GM23338 (cell line): ENCODE measurements around the gene EPHA6.

ENCODE experiments used
- CREB1 ChIP-seq: fragments of 250-450 bp; sonication (Bioruptor Pico); IDR thresholded peaks from 2 replicates; pipeline ENCODE4 v1.5.0; 2020; ENCODE audit warnings: low read depth, mild to moderate bottlenecking, moderate library complexity
- EZH2 ChIP-seq: fragments of 200-600 bp; sonication (generic); IDR thresholded peaks from one replicate; pipeline ENCODE4 v1.8.0; 2017; ENCODE audit warnings: antibody characterized with exemption, mild to moderate bottlenecking, low read depth; ENCODE audit not compliant: unreplicated experiment
- TF ChIP-seq, protein P1 (sequence below), 2 experiments: fragments of 200-600 bp in 1 of 2; sonication (generic) in 1 of 2; conservative IDR thresholded peaks; 2 replicates each; pipeline versions ENCODE4 v1.5.1 to v1.6.1; 2016 to 2017; ENCODE audit warnings: antibody characterized with exemption in 2 of 2, low read depth in 2 of 2, mild to moderate bottlenecking in 2 of 2, moderate library complexity in 1 of 2

DNA sequence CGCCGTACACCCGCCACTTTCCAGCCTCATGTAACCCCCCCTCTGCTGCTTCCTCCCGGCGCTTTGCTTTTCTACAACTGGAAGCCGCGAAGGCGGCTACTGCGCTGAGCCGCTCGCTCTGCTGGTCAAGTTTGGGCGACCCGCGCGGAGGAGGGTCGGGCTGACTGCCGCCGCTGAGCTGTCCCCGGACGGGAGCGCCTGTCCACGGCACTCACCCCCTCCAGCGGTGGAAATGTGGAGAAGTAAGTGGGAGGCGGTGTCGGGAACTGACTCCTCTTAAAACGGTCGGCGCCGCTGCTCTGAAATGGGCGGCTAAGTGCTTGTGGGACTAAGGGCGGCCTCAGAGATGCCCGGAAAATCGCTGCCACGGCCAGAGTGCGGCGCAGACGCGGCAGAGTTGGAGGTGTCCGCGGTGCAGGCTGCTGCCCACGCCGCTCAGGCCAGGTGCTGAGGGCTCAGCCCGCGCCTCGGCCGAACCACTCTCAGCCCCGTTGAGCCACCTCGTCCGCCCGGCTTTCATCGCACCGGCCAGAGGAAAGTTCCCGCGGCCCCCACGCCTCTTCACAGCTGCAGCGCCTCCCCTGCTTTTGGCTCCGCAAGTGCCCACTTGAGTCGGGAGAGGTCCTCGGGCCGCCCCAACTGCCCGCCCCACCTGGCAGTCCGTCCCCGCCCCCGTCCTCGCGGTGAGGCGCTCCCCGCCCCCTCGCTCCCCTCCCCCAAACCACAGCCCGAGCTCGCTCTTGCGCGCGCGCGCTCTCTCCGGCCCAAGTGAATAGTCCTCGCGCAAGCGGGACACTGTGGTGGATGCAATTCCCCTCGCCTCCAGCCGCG is at the start of gene EPHA6:
- TF ChIP-seq, protein P1, sequence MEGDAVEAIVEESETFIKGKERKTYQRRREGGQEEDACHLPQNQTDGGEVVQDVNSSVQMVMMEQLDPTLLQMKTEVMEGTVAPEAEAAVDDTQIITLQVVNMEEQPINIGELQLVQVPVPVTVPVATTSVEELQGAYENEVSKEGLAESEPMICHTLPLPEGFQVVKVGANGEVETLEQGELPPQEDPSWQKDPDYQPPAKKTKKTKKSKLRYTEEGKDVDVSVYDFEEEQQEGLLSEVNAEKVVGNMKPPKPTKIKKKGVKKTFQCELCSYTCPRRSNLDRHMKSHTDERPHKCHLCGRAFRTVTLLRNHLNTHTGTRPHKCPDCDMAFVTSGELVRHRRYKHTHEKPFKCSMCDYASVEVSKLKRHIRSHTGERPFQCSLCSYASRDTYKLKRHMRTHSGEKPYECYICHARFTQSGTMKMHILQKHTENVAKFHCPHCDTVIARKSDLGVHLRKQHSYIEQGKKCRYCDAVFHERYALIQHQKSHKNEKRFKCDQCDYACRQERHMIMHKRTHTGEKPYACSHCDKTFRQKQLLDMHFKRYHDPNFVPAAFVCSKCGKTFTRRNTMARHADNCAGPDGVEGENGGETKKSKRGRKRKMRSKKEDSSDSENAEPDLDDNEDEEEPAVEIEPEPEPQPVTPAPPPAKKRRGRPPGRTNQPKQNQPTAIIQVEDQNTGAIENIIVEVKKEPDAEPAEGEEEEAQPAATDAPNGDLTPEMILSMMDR (conservative IDR thresholded peaks at IDR 0.05; ENCODE audit: low read depth in 2 of 2), result no peak
- TF ChIP-seq EZH2 (no peak), CREB1 (no peak)
